ENCODE measurements around the gene PRRT1B.

Gene PRRT1B

GRCh38 chr9:131601683-131602181, 56.4 kb downstream of the PRRT1B start:
- no peak for DNase-seq

GRCh38 chr9:131603199-131603598, 57.9 kb downstream of the PRRT1B start:
- DNase-seq = no peak

- no peak for DNase-seq
These were observed 58.6 kb downstream of the PRRT1B start for GRCh38 chr9:131603711-131604439.

GRCh38 chr9:131605770-131606590, 60.7 kb downstream of the PRRT1B start:
- no peak for DNase-seq

DNA sequence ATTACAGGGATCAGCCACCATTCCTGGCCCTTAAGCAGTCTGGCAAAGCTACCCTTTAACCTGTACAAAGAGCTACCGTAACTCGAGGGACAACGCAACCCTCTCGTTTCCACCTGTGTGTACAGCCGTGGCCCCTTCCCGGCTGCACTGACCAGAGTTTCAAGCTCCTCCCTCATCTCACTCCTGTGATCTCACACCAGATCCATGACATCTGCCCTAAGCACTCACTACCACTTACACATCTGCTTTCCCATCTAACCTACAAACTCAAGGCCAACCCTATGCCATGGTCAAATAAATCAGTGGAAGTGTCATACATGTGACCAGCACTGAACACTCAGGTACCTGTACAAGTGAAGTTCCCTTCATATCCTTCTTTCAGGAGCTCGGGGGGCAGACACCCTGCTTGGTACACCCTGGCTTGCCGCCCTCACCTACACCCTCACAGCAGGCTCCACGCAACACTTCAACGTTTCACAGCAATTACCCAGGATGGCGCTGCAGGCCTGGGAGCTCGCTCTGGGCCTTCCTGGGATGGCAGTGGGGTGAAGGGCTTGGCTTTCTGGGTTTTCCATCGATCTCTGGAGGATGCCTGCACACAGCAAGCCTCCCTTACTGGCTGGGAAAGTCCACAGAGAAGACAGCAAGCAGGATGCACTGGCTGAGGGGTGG, 61.7 kb downstream of the PRRT1B start:
- DNase-seq = no peak

DNA sequence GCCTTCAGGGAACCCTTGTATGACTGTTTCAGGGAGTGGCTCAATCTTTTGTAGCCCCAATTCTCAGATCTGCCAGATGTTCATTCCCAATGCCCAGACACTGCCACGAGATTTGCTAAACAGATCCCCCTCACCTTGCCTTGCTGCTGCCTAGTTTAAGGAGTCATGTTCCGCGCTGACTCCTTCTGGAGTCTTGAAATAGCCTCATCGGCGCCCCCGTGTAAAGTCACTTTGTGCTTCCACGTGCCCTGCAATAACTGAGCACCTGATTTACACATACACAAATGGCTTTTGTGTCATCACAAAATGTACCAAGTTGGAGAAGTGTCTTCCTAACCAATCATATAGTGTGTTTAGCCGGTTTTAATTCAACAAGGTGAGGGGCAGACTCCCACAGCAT, 62.3 kb downstream of the PRRT1B start:
- DNase-seq = no peak

GRCh38 chr9:131608493-131609037, 63.2 kb downstream of the PRRT1B start:
- DNase-seq = no peak
